Glomerular visceral epithelial cell (primary cell): ENCODE data around the gene DYNLT2.
"Not testable (repeated sequence)": the region's sequence is repeated elsewhere in the genome, so short reads cannot be mapped to it uniquely, and the experiment has no call there.

ENCODE experiments used
- DNase-seq: peaks from one replicate; pipeline ENCODE4 v3.0.0-alpha.2; 2016; ENCODE audit errors: extremely low spot score

The DYNLT2 gene

DNA sequence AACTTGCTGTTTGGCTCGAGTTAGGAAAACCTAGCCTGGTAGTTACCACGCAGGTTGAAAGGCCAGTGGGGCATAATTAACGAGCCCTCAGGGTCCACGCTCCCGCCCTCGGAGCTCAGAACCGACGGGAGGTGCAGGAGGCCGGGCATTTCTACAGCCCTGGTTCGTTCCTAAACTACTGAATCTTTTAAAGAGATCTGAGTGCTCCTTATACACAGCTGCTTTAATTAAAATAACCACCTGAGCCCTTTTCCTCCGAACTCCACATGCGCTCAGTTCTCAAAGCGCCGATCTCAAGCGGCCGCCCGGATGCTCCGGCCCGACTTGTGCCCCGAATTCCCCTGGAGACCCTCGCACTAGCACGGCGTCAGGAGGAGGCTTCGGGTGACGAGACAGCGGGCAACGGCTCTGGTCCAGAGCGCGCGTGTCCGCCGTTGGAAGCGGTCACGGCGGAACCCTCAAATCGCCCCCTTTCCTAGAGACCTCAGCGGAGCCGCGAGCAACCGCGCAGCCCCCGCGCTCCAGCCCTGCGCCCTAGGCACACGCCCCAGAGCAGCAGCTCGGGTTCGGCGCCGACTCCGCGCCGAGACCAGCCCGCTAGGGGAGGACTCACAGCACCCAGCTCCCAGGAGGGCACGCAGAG lies 49.9 kb downstream of the DYNLT2 start:
- DNase-seq: peak; percentile 18

DNA sequence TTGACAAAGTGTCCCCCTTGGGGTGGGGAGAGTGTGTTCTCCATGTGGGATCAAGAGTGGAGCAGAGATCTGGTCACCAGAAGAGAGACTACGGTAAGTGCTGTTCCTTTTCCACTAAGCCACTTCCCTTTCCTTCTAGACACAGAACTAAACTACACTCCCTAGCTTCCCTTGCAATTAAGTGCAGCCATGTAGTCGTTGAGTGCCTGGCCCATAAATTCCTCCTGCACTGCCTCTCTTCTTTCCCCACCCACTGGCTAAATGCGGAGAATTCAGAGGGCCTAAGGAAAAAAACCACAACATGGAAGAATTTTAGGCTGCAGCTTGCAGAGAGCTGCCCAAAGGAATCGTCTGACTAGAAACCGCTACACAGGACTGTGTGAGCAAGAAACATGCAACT lies 51.1 kb downstream of the DYNLT2 start:
- DNase-seq: peak; percentile 38

DNA sequence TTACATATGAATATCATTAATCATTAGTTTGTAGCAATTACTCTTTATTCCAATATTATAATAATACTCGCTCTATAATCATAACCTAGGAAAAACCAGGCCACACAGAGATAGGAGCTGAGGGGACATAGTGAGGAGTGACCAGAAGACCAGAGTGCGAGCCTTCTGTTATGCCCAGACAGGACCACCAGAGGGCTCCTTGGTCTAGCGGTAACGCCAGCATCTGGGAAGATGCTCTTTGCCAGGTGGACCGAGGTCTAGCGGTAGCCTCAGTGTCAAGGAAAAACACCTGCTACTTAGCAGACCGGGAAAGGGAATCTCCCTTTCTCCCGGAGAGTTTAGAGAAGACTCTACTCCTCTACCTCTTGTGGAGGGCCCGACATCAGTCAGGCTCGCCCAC lies 54.3 kb downstream of the DYNLT2 start:
- not testable (repeated sequence) for DNase-seq

DNA sequence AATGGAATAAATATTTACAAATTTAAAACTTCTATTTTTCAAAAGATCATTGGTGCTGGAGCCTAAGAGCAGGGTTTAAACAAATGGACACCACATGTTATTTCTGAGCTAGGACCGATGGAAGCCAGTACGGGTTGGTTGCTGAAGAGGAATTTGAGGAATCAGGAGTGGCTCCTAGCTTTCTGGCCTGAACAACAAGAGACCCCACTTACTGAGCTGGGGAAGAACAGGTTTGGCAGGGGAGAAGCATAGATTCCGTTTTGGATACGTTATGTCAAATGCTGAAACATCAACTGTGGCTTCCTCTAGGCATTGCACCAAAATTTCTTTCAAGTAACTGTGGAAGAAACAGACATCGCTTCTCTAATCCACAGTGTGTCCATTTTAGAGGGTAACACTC lies 56.2 kb downstream of the DYNLT2 start:
- no peak for DNase-seq

DNA sequence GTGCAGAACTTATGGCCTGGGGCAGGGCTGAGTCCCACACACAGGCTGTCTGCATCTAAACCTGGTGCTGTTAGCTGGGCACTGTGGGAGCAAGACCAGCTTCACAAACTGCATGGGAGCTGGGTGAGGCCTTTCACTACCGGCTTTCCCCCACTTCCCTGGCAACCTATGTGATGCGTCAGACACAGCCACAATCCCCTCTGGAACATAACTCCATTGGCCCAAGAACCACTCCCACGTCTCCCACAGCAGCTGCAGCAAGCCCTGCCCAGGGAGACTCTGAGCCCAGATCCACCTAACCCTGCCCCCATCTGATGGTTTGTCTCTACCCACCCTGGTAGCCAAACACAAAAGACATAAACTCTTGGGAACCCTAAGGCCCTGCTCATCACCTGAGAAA lies 58.9 kb downstream of the DYNLT2 start:
- no peak for DNase-seq

DNA sequence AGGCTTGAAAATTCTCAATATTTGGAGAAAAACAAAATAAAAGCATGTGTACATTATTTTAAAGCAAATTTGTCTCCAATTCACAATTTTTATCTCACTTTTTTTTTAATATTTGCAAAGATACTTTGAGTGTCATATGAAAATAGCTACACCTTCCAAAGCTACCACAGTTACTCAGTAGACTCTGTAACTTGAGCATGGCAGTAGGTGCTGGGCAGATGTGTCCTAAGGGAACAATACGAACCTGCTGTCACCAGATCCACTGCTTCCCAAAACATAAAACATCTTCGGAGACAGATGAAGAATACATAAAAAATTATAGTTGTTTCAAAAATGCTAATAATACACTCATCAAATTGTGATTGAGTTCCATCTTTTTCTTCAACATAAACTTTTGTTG lies 60.1 kb downstream of the DYNLT2 start:
- no peak for DNase-seq
